Amniotic stem cell (primary cell): Measurements from ENCODE around the gene CNDP1.
"Not testable (repeated sequence)": the region's sequence is repeated elsewhere in the genome, so short reads cannot be mapped to it uniquely, and the experiment has no call there.

Source experiments
- DNase-seq: peaks from one replicate; lab custom pipeline; 2025; lab: John Stamatoyannopoulos, UW

CNDP1 gene

DNA sequence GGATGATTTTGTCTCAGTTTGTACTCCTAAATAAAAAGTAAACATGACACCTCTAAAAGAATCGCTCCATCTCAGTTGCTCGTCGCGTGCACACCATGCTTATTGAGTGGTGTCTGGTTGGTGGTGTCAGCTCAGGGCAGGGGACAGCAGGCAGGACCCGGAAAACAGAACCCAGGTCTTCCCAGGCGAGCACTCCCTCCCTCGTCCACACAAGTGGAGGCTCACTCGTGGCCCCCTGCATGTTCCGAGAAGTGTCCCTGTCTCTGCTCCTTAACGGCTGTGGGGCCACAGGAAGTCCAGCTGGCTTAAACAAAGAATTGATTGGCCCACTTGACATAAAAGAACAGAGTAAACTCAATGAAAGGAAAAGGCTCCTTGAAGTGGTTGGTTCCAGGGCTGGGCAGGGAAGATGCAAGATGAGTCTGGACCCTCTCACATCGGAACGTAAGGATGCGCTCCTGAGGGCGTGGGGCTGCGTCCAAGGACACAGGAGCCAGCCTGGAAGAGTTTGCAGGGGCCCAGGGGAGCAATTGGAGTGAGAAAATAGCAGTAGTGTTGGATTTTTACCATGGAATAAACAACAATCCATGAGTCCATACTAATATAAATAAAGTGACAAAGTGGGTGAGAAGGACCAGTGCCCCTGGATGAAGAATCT lies 13.1 kb upstream of the CNDP1 start:
- no peak for DNase-seq

DNA sequence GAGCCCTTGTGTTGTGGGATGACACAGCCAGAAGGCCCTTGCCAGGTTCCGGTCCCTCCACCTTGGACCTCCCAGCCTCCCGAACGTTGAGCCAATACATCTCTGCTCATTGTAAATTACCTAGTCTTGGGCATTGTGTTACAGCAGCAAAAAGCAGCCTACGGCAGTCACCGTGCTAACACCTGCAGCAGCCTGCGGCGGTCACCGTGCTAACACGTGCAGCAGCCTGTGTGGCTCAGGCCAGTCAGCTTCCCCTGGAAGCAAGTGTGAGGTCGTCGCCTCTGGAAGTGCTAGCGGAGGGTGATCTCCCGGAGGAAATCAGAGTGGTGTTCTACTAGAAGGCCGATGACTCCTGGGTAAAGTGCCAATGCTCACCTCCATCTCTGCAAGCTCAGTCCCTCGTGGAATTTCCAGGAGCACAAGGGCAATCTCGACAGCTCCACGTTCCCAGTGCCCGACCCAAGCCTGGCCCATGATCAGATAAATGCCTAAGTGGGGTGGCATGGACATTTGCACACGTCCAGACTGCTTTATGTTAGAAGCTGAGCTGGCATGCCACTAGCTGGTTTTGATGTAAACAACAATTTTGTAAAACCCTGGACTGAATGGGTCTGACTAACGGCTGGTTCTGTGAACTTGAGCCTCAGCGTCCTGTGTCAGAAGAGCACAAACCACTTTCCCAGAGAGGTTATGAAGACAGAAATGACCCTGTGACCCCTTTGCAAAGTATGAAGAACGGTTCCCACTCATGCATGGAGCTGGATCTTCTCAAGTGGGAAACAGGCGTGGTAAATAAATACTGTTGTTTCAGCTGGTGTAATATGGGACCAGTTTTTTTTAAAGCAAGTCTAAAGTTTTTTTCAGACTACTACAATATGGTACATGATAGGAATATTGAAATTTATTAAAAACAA lies 11.4 kb upstream of the CNDP1 start:
- DNase-seq, result no peak

DNA sequence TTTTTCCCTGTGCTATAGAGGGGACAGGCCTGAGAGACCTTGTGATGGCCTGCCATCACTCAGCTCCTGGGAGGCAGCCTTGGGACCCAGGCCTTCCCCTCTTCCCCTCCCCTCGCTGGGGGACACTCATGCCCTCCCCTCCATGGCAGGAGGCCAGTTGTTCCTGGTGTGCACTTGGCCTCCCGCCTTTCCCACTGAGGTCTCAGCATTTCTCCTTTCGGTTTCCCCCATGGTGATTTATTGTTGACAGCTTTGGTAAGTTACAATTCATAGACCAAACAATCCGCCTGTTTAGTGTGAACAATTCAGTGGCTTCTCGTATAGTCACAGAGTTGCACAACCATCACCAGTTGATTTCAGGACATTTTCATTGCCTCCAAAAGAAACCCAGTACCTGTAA lies 10.2 kb upstream of the CNDP1 start:
- no peak for DNase-seq

DNA sequence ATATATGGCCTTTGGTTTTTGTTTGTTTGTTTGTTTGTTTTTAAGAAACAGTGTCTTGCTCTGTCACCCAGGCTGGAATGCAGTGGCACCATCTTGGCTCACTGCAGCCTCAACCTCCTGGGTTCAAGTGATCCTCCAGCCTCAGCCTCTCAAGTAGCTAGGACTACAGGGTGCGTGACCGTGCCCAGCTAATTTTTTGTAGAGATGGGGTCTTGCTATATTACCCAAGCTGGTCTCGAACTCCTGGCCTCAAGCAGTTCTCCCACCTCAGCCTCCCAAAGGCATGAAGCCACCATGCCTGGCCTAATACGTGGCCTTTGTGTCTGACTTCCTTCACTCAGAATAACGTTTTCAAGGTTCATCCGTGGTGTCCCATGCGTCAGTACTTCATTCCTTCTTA lies 9.4 kb upstream of the CNDP1 start:
- not testable (repeated sequence) for DNase-seq

DNA sequence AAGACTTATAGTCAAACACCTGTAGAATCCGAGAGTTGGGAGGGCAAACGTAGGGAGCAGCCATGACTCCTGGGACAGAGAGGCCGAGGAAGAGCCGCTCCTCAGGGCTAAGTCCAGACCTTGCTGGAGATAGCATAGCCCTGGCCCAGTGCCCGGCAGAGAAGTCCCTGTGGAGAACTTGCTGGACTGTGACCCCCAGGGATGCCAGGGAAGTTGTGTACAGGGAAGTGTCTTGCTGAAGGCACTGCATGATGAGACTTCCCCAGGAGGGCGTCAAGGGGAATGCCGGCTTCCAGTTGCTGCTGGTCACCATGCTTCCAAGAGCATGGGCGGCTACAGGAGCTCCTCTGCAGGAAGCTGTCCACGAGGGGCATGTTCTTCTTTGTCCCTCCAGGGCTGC lies 8.6 kb upstream of the CNDP1 start:
- DNase-seq, result no peak

DNA sequence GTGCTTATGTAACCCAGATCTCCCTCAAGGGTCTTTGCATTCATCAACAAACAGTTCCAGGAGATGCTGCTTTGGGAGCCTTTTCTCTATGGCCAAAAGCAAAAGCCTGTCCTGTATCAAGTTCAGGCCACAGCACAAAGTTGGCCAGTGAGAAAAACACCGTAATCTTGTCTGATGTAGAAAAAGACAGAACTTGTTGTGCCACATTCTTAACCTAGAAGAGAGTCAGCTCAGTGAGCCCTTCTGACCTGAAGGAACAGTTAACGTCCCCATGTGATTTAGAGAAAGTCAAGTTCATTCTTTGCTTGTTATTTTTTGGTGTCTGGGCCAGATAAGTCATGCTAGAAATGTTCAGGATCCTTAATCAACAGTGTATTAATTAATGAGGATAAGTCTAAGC lies 7.8 kb upstream of the CNDP1 start:
- DNase-seq, result no peak

DNA sequence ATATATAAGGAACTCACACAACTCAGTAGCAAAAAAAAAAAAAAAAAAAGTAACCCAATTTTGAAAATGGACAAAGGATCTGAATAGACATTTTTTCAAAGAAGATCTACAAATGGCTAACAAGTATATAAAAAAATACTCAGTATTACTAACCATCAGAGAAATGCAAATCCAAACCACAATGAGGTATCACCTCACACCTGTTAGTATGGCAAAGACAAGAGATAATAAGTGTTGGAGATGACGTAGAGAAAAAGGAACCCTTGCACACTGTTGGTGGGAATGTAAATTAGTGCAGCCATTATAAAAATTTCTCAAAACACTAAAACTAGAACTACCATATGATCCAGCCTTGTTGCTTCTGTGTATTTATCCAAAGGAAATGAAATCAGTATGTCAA lies 5.8 kb upstream of the CNDP1 start:
- no peak for DNase-seq

DNA sequence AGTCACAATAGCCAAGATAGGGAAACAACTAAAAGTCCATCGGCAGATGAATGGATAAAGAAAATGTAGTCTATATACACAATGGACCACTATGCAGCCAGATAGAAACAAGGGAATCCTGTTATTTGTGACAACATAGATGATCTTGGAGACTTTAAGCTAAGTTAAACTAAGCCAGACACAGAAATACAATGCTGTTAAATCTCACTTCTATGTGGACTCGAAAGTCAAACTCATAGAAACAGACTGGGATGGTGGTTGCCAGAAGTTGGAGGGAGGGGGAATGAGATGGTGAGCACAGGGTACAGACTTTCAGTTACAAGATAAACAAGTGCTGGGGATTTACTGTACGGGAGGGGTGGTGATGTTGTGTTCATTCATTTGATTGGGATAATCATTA lies 5.4 kb upstream of the CNDP1 start:
- no peak for DNase-seq

DNA sequence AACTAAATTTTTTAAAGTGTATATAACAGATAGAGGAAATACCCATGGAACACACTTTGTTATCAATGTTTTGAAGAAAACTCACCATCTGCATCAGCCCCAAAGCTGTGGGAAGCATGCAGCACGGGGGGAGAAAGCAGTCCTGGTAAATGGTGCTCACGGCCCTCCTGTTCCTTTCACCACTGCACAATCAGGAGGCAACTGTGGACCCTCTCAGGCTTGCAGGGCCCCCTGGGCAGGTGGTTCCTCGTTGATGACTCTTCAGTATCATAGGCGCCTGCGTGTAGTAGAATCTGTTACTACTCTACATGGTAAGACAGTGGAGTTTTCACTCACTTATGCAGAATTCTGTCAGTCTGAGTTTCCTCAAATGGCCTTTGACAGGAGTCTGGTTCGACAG lies 4.9 kb upstream of the CNDP1 start:
- no peak for DNase-seq

DNA sequence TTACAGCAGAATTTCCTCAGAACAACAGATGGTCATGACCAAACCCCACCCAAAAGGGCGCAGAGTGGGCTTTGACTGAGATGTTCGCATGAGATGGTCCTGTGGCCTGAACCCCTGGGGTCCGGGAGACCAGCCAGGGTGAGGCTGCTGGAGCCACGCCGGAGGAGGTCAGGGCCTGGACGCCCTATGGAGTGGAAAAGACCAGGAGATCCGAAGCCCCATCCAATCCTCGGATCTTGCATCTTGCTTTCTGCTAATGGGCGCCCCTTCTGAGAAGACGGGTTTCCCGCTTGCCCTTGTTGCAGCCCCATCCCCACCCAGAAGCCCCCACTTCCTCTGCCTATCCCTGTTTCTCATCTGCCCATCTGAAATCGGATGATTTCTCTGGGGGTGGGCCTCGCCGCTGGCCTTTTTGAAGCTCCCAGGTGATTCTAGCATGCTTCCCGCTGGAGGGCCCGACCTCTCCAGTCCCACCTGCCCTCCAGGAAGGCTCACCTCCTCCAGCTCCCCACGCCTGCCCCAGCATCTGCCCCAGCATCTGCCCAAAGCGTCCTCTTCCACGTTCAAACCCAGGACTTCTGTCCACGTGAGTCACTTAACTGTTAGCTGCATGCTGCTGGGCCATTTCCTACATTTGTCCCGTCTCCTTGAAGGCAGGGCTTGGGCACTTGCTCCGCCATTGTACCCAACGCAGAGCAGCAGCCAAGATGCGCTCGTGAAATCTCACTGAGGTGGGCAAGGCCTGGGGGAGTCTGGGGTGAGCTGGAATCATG lies 4.3 kb upstream of the CNDP1 start:
- DNase-seq, result no peak

DNA sequence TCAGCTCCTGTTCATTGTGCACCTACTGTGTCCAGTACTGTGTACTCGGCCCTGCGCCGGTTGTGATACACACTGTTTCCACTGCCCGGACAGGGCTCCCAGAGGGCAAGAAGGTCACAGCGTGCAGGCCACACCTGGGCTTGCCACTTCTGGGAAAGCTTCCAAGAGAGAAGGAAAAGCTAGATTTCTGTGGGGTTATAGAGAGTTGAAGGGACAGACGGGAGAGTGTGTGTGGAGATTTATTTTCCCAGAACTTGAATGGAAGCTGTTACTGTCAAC lies 3.8 kb upstream of the CNDP1 start:
- no peak for DNase-seq

DNA sequence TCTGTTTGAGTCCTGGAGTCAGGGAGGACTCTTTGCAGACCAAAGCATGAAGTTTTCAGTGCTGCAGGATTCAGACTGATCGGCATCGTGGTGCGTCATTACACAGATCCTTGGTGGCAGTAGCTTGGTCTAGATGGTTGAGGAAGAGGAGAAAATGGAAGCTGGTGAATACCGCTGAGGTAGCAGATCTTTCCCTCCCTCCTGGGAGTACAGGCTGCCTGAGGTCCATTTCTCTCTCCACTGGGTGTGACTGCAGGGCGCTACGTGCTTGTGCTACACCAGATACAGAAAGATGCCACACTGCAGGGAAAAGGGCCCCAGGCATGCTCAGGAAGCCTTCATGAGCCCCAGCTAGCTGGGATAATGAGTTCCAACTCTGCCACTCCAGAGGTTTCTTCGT lies 3.3 kb upstream of the CNDP1 start:
- no peak for DNase-seq

DNA sequence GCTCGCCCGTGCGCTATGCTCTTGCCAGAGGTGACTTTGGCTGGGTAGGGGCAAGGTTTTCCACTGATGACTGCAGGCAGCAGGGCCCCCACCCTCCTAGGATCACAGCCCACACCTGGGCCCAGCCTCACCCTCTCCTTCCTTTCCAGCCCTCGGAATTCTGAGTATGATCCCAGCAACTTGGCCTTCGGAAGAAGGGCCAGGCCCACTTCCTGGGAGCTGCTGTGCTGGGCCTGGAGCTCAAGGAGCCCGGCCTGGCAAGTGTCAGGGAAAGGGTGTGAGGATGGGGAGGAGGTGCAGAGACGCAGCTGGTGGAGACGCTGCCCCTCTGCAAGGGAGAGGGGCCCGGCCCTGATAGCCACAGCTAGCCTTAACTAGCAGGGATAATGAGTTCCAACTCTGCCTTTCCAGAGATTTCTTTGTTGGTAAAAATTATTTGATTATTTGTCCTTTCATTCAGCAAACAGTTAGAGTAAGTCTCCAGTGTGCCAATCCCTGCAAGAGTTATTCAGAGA lies 1.7 kb upstream of the CNDP1 start:
- DNase-seq, result no peak

DNA sequence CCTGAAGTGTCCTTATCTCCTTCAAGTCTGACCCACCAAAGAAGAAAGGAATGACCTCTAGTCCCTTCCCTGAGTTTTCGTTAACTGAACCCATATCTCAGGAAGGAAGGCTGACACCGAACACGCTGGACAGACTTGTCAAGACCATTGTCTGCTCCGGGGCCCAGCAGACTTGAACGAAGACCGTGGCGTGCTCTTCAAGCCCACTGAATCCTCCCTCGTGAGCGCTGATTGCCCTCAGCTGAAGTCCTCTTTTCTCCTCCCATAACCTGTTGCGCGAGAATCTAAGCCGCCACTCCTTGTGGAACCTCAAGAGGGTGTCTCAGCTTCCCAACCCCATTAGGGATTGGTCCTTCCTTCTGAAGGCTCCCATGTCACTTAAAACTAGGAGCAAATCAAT lies 634 bp upstream of the CNDP1 start:
- DNase-seq, result no peak

DNA sequence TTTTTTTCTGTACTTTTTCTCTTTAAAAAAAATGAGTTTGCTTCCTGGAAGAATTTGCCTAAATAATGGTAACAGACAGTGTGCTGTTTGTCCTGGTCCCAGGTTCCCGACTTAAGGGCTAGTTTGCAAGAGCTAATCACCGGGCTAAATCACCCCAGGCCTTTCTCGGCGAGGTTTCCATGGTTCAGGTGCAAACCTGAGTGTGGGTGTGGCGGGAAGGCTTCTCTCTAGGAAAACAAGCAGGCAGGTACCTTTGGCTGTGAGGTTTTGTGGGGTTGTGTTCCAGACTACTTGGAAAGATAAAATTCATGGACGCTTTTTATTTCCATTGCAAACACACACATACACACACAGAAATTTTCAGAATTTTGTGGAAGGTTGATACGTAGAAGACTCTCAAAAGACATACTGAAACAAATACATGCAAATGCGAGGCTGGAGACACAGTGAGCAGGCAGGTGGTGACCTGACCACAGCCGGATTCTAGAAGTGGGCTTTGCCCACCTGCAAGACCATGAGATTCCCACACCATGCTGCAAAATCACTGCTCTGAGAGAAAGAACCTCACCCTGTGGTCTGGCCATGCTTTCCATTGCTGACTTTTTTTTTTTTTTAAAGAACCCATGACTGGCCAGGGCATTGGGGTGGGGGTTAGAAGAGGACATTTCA lies 815 bp downstream of the CNDP1 start:
- no peak for DNase-seq

DNA sequence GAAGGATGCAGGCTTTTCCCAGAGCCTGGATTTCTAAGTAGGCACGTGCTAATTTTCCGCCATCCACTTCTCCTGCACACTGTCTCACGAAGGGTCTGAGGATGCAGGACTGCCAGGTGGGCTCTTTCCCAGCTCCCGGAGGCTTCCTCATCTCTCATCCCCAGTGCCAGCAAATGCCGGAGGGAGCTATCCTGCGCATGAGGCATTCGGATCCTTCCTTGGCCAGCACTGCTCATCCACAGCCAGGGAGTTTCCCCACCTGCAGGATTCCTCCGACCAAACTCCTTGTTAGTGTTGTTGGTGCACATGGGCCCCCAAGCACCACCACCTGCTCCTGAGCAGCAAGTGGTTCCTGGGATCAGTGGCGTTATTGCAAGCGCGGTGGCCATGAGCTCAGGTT lies 5.0 kb downstream of the CNDP1 start:
- no peak for DNase-seq

DNA sequence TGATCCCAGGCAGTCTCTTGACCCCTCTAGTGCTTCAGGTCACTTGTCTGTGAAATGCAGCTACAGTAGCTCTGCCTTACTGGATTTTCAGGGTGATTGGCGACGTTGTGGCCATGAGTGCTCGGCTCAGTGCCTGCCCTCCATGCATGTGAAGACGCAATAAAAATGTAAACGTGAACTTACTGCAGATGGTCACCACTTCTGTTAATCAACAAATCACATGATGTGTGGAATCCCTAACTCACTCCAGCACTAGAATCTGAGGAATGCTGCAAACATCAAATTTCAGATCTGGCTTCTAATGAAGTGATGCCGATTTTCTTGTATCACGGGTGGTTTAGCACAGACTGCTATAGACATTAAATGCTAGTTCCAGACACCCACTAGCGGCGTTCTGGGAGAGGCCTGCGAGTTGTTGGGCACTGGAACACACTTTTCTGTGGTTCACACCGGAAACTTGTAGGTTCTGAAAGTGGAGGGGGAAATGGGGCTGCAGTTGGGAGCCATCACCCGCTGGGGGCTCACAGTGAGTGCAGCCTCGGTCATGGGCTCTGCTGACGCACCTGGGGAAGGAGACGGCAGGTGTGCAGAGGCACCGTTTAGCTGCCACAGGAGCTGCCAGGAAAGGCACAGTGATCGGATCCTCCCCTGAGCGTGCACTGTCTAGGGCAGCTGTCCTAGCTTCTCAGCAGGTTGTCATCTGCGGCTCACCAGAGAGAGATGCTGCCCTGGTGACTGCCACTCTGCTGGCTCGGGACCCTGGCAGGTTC lies 6.5 kb downstream of the CNDP1 start:
- DNase-seq, result no peak

DNA sequence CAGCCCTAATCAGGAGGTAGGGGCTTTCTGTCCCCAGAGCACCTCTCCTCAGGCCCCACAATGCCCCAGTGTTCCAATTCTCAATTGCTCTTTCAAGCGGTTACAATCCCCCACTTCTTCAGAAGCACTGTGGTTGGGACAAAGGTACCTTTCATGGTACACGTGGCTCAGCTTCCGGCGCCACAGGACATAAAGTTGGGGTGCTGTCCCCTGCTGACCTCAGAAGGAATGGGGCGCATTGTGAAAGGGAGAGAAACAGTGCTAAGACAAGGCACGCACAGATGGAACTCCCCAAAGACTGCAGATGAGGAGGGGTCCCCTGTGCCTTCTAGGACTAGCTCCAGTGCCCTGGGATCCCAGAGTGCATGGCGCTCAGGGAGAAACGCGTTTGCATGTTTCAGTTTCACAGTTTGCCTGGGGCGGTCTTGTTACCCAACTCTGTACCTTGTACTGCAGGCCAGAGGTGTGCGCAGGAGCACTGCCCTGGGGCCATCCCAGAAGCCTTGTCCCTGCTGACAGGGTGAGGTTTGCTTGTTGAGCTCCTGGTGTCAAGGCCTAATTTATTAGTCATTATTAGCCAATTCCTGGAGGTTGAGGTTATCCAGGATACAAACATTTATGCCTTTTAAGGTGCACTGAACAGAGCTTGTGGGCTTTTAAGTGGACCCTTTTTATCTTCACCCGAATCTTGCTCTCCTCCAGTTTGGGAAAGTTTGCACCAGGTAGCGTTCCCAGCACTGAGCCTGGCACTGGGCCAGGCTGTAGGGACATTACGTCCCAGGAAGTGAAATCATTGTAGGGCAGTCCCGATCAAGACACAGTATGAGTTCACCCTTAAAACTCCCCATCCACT lies 7.6 kb downstream of the CNDP1 start:
- no peak for DNase-seq

DNA sequence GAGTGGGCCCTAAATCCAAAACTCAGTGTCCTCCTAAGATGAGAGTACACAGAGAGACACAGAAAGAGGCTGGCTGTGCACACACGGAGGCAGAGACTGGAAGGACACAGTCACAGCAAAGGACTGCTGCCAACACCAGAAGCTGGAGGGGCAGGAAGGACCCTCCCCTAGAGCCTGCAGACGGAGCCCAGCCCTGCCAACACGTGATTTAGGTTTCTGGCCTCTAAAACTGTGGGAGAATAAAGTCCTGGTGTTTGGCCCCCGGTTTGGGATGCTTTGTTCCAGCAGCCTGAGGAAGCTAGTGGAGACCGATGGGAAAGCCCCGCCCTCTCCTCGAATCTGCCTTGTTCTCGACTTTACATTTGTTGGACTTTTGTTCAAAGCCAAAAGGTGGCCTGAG lies 10.6 kb downstream of the CNDP1 start:
- no peak for DNase-seq

DNA sequence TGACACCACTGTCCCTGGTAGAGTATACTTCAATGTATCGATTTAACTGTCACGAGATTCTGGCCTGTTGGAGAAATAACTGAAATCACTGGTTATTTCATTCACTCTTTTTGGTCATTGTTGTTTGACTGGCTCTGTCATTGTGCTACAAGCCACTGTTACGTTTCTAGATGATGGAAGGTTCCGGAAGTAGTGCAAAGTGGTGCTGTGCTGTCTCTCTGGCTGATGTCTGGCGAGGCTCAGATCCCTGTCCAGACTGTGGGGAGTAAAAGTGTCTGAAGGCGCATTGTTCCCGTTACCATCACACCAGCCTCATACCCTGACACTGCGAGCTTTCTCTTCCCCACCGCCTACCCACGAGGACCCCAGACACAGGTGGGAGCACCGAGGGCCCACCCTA lies 11.7 kb downstream of the CNDP1 start:
- DNase-seq, result no peak
